NCI-H1105 (cell line): ENCODE measurements around the gene INPP4A.

Experiments used
- DNase-seq: peaks from one replicate; lab custom pipeline; 2025; lab: John Stamatoyannopoulos, UW

INPP4A gene

DNA sequence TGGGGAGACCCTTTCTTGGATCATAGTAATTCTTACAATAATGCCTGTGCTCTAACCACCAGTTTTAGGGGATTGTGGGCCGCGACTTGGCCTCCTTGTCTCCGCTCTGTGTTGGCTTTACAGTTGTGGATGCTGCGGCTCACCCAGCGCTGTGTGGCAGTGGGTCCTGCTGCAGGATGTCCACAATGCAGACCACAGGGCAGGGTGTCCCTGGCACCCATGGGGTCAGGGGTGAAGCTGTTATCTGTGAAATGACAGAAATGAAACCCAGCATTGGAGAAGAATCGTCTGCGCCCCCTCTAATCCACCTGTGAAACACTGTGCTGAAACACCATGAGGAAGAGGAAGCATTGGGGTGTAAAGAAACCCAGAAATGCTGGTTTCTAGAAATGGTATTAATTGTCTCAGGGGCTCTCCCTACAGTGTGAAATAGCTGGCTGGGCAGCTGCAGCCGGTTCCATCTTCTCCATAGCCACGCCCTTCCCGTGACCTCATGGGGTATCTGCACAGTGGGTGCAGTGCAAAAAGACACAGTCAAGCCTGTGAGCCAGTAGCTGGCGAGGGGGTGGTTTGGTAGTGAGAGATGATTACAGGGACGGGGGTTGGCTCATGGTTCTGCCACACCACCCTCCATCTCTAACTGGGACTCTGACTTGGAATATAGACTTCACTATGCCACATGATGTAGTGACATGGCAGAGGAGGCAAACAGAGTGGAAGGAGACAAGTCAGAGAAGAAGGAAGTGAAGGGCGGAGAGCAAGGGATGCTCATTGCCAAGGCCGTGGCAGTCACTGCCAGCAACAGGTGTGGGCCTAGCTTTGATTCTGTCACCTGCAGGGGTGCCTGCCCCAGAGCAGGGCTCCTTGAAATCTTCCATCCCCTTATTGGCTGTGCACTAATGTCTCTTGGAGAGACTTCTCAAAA lies 16.2 kb downstream of the INPP4A start:
- DNase-seq, result no peak

DNA sequence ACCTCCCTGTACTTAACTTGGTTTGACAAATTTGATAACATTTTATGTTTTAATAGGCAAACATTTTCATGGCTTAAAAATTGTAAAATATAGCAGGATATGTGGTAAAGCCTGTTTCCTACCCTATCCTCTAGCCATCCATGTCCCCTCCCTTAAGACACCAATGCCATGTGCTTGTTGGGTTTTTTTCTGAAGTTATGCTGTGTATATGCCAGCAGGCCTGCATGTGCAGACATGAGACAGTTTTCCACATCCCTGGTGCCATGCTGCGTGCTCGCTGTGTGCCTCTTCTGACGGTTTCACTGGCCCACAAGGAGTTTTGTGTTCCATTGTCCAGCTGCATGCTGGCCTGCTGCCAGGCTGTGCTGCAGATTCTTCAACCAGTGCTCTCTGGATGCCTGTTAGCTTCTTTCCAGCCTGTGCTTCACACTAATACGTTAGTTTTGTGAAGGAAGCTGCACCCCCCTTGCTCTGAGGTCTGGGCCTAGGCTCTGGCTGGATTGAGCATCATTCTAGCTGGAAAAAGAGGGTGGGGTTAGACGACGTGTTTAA lies 16.9 kb downstream of the INPP4A start:
- DNase-seq, result no peak

DNA sequence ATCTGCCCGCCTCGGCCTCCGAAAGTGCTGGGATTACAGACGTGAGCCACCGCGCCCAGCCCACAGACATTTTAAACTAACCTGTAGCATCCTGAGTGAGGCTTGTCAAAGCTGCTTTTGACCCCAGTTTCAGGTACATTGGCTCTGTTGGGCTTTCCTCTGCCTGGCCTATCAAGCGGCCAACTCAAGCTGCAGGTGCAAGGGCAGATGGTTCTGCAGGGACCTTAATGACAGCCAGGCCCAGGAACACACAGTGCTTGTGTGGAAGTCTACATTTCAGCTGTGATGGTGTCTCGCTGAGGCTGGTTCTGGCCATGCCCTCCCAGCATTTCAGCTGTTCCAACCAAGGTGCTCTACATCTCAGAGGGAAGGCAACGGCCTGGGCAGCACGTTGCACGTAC lies 18.4 kb downstream of the INPP4A start:
- DNase-seq, result no peak

DNA sequence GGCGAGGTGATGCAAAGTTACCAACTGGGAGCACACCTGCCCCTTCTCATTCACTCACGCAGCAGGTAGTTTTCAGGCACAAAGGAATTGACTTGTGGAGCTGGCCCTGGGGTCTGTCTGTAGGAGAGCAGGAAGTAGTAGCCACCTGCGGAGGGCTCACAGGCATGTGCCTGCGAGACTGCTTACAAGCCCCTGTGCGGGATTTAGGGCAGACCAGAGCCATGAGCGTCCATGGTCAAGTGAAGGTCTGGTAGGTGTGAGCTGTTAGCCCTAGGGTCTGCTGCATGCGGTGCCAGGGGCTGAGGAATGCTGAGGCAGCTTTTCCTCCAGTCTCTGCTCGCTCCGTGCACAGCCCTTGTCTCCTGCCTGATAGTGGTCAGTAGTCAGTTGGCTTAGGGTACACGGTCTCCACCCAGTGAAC lies 18.9 kb downstream of the INPP4A start:
- DNase-seq, result no peak

DNA sequence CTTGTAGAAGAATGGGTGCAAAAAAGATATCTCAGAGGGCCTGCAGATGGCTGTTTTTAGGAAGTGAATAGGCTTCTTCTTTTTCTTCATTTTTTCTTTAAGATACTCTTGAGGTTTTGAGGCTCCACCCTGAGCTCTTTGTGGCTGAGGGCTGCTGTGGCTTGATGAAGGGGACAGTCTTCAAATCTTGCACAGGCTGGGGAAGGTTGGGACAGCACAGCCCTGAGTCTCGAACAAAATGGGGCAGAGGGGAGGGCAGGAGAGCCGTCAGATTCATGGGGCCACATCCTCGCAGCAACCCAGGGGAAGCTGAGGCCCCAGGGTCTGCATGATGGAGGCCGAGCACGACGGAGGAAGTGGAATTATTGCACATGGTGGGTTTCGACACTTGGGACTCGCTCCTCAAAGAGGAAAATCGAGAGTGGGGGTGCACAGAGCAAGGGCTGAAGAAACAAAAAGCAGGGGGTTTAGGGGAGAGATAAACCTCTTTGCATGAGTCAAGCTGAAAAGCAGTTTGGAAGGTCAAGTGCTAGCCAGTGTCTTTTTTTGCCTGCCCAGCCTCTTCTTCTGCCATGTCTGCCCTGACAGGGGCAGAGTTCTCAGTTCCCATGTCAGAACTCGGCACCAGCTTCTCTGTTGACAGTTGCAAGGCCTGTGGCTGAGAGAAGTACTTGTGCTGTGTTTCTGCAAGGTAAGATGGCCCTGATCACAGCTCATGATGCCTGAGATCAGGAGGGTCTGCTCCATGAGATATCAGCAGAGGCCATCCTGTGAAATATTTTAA lies 19.5 kb downstream of the INPP4A start:
- no peak for DNase-seq

DNA sequence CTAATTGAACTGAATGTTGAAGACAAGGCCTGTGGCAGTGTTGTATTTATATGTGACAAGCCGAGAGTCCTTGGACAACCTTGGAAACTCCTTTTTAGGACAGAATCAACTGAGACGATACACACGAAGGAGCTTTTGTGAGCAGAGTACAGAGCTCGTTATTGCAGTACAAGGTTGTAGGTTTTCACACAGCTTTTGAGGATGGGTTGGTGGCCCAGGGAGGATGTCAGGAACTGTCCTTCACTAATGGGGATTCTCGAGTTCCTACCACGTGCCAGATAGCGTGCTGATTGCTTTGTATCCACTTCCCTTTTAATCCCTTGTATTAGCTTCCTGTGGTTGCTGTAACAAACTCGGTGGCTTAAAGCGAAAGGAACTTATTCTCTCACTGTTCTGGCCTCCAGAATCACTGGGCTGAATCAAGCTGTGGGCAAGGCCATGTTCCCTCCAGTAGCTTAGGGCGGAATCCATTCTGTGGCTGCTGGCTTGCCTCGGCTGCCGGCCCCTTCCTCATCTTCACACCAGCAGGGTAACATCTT lies 20.2 kb downstream of the INPP4A start:
- no peak for DNase-seq

DNA sequence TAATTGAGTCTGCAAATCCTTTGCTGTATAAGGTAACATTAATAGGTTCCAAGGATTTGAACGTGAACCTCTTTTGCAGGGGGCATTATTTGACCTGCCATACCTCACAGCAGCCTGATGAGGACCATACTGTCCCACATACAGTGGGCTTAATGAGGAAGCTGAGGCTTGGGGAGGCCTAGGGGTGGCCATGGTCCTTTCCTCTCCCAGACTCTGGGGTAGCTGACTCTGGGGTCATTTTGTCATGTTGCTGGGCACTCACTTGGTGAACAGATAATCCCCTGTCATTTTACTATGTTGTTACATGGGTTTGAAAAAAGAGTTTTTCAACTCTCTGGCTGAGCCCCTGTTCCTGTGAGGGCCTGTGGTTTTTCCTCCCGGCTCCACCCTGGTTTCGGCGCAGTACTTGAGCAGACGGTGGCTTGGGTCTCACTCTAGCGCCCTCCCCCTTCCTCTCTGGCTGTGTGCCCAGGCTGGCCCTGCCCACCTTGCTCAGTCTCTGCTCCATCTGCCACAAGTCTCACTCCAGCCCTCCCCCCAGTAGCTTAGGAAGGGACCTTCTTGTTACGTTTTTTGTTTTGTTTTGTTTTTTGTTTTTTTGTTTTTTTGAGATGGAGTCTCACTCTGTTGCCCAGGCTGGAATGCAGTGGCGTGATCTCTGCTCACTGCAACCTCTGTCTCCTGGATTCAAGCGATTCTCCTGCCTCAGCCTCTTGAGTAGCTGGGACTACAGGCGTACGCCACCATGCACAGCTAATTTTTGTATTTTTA lies 21.0 kb downstream of the INPP4A start:
- DNase-seq, result peak; percentile 82

DNA sequence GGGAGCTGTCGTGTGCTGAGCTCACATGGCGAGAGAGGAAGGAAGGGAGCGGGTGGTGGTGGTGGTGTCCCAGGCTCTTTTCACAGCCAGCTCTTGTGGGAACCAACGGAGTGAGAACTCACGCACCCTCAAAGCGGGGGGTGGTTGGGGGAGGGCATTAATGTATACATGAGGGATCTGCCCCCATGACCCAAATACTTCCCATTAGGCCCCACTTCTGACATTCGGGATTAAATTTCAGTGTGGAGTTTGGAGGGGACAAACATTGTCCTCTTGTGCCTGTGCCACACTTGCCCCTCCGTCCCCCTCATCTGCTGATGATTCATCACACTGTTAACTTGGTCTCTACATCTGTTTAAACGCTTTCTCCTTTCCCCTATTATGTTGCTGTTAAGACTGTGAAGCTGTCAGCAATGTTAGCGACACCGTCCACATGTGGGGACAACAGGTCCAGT lies 22.5 kb downstream of the INPP4A start:
- no peak for DNase-seq

DNA sequence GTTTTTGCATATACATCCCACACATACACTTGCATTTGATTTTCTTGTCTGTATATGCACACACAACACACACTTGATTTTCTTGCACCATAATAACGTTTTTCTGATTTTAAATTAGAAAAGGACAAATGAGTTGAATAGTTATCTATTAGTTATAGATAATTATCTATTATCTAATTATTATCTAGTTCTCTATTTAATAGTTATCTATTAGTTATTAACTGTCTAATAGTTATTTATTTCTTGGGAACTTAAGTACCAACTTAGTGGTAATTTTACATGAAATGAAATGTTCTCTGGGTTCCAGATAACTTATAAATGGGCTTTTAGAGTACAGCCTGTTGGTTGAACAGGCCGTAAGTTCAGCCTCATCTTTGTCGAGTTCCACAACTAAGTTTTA lies 23.0 kb downstream of the INPP4A start:
- DNase-seq, result no peak

DNA sequence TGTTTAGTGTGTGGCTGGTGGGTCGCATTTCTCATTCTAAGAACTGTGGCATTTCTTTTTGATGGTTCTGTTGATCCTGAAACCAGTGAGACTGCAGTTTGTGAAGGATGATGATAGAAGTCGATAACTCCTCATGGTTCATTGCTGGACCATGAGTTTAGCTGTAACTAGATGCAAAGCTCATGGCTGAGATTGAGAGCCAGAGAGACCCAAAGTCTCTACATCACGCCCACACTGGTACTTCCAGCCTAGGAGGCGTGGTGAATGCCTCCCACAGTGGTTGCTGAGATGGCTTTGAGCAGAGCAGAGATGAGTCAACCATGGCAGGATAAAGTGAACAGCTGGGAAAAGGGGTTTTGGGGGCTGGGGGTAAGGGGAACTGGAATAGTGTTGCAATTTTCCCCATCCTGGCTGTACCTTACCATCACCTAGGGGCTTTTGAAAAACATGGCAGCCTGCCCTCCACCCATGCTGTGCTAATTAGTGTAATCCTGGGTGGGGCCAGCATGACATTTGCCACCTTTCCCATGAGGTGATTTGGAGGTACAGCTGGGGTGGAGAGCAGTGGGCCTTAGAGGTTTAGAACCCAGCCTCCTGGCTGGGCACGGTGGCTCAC lies 24.1 kb downstream of the INPP4A start:
- no peak for DNase-seq

DNA sequence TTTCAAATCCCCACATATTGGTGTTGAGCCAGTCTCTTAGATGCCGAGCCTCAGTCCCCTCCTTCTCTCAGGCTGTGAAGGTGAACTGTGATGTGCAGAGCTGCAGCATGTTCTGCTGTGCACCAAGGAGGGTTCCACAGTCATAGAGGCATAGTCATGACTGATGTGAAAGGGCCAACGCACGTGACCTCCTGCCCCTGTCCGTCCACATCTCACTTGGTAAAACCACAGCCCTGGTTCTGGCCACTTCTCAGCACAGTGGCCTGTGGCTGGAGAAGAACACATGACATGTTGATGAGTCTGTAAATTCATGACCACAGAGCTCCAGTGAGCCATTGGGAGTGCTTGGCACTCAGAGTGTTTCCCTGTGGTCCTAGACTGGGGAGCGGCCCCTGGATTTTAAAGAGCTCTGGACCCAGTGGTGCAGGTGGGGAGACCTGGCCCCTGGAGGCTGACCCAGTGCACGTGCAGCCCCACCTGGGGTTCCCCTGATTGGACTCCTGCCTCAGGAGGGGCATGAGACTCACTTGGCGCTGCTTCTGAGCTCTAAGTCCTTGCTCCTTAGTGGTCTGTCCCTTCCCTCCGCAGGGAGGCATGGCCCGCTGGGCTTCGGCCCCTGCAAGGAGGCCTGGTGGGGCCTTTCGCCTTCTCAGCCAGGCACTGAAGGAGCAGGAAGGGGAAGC lies 25.3 kb downstream of the INPP4A start:
- no peak for DNase-seq

DNA sequence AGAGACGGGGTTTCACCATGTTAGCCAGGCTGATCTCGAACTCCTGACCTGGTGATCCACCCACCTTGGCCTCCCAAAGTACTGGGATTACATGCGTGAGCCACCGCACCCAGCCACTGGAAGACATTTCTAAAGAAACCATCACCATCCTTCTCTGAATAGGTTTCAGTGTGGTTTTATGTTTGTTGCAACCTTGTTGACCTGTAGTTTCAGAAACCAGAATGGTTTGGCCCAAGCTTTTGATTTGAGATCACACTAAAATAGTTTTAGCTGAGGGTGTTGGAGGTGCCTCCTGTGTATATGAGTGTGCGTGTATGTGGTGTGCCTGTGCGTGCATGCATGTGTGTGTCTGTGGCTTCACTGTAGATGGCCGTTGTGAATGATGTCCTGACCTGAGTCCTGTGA lies 26.2 kb downstream of the INPP4A start:
- no peak for DNase-seq

DNA sequence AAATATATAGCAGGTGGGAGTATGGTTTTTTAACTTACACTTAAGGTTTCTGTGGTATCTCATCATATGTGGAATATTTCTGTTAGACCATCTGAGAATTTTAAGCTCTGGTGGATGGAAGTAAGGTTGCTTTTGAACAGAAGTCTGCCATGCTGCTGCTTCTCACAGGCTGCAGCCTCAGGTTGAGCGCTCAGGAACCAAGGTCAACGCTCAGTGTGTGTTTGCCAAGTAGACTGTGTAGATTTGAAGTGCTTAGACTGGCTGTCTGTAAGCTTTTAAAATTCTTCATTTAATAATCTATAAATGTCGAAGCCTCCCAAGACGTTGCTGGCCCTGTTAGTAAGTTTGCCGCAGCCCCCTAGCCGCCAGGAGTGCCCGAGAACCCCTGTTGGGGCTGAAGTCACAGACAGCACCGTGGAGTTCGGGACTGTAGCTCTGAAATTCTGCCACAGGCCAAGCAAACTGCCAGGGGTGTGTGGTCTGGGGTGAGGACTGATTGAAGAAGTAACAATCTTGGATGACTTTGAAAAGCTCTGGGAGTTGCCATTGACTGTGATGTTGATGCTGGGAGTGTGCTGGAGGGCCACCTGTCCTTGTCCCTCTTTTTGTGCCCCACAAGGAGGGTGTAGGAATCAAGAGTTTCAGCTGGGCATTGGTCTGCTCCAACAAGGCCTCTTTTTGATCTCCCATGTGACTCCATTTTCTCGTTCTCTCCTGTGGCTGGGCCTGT lies 26.9 kb downstream of the INPP4A start:
- no peak for DNase-seq

DNA sequence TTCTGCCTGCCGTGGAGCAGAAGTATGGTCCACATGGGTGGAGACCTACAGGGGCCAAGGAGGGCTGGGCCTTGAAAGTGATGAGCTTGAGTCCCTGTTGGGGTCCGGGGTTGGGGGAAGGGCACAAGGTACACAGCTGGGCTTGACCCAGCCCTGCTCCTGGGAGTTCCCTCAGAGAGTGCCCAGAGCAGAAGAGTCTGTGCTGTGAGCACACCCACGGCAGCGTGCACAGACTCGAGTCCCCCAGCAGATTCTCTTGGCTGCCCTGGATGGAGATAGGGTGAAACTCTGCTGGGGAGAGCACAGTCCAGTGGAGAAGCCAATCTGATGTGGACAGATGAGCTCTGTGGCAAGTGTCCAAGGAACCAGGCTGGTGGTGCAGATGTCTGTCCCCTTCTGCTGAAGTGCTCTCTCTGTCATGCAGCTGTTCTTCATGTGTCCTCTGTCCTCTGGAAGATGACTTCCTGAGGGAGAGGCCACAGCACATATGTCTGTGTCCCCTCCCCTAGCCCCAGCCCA lies 27.5 kb downstream of the INPP4A start:
- DNase-seq, result no peak

DNA sequence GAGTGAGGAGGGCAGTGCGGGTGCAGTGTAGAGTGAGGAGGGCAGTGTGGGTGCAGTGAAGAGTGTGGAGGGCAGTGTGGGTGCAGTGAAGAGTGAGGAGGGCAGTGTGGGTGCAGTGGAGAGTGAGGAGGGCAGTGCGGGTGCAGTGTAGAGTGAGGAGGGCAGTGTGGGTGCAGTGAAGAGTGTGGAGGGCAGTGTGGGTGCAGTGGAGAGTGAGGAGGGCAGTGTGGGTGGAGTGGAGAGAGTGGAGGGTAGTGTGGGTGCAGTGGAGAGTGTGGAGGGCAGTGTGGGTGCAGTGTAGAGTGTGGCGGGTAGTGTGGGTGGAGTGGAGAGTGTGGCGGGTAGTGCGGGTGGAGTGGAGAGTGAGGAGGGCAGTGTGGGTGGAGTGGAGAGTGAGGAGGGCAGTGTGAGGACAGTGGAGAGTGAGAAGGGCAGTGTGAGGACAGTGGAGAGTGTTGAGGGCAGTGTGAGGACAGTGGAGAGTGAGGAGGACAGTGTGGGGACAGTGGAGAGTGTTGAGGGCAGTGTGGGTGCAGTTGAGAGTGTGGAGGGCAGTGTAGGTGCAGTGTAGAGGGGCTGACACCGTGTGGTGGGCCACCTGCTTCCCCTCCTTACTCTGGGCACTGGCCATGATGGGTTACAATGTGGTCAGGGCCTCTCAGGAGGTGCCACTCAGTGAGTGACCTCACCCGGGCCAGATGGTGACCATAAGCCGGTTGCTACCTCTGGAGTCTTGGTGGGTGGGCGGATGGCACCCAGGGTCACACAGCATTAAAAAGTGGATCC lies 28.5 kb downstream of the INPP4A start:
- no peak for DNase-seq

DNA sequence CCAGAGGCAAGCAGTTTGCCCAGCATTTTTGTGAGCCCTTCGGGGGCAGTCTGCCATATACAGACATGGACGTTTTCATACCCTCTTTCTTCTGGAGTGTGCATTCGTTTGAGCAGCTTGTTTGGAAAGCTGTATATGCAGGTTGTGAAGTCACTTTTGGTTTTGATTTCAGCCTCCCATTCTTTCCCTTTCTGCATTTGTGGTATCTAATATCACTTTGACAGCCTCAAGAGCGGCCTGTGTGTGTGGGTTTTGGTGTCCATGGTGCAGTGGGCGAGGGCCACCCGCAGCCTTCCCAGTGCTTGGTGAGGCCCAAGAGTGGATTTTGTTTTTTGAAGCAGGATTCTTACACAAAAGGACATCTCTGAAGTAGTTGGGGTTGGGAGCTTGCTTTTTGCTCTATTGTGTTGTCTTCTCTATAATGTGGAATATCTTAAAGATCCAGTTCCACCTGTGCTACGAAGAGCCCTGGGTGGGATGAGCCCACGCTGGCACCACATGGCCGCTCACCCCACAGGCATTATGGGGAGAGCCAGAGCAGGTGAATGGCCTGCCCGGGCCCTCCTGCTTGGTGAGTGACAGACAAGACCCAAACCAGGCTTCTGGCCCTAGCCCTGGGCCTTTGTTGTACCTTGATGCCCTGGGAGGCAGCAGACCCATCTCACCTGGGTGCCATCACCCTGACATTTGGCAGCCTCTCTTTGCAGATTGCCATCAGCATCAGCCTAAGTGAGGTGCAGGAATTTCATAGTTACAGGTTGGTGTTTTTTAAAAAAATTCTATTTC lies 29.5 kb downstream of the INPP4A start:
- DNase-seq, result no peak

DNA sequence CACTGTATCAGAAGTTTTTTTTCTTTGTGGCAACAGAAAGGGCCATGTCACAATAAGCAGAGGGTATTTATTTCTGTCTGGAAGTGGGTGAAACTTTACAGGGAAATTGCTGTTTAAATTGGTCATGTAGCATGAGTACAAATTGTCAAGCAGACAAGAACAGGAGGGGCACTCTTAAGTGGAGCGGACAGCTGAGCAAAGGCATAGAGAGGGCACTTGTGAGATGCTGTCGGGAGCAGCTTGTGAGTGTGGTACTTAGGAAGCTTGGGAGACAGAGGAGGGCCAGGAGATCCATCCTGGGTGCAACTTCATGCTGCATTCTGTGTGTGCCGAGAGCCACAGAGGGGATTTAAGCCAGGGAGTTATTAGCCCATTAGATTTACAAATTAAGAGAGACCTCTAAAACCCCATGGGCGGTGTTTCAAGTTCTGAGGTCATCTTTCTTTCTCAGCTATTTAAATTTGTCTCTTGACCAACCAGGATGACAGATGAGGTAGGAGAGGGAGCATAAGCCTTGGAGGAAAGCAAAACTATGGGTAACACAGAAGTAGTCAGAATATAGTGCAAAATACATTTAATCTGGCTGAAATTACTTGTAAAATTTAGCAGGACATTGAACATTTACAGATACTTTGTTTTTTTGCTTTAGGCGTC lies 30.4 kb downstream of the INPP4A start:
- no peak for DNase-seq
